Upper lobe of left lung (tissue), 6 donors: ENCODE data around the gene NPC1. TPM values are rescaled to one million over a fixed set of nuclear protein-coding genes. Genes with fewer than 3 reads are reported as not detected.

Experiments
- ATAC-seq, 2 donors: fragments of 200-7000 bp; cut with Tn5 transposase; one replicate each; pipeline ENCODE4 v1.9.1; 2022; ENCODE audit warnings: mild to moderate bottlenecking in 2 of 2, moderate library complexity in 2 of 2; ENCODE audit not compliant: low FRiP score in 2 of 2
- DNase-seq, 2 donors: peaks; one replicate each; pipeline ENCODE4 v3.0.0-alpha.2; 2019 to 2020
- H3K27ac ChIP-seq, 4 donors: fragments of 200-600 bp; sonication (generic); one replicate each; pipeline ENCODE4 v1.5.1; 2016 to 2019
- H3K27me3 ChIP-seq, 4 donors: fragments of 200-600 bp; sonication (generic); one replicate each; pipeline ENCODE4 v1.5.1; 2017 to 2019
- H3K36me3 ChIP-seq, 4 donors: fragments of 200-600 bp; sonication (generic); one replicate each; pipeline ENCODE4 v1.5.1; 2016 to 2019
- H3K4me1 ChIP-seq, 4 donors: fragments of 200-600 bp; sonication (generic); one replicate each; pipeline ENCODE4 v1.5.1; 2018 to 2019
- H3K4me3 ChIP-seq, 4 donors: fragments of 200-600 bp; sonication (generic); one replicate each; pipeline ENCODE4 v1.5.1; 2017 to 2019; ENCODE audit warnings: mild to moderate bottlenecking in 2 of 4, moderate library complexity in 1 of 4
- H3K9me3 ChIP-seq, 4 donors: fragments of 200-600 bp; sonication (generic); one replicate each; pipeline ENCODE4 v1.5.1; 2018 to 2019
- EP300 ChIP-seq, 4 donors: sonication (generic); formaldehyde crosslinking; IDR thresholded peaks; one replicate each; pipeline ENCODE4 v1.5.1; 2017; ENCODE audit warnings: antibody characterized with exemption in 4 of 4, control low read depth in 2 of 4
- POLR2A ChIP-seq, 4 donors: fragments of 450-650 bp; IDR thresholded peaks; one replicate each; pipeline ENCODE4 v1.5.1; 2016 to 2017; ENCODE audit warnings: antibody characterized with exemption in 4 of 4, mild to moderate bottlenecking in 2 of 4
- POLR2AphosphoS5 ChIP-seq, 2 donors: sonication (generic); formaldehyde crosslinking; IDR thresholded peaks; one replicate each; pipeline ENCODE4 v1.5.1; 2017; ENCODE audit warnings: antibody characterized with exemption in 2 of 2
- WGBS, 2 donors: methylation state at CpG; one replicate each; pipeline ENCODE4 v1.1.5; 2017 to 2018; 5-methylcytosine and 5-hydroxymethylcytosine counted together
- total RNA-seq, 6 donors: library from RNA; depleted of rRNA in 4 of 6; stranded (reverse); fragments of >200 nt in 4 of 6; gene quantifications; one replicate each; pipeline versions ENCODE4 v1.1.0 to v1.2.1, GENCODE V29; 2016 to 2021
- TF ChIP-seq, protein P1 (sequence below), 6 experiments: fragments of 450-650 bp in 4 of 6; fragments of 200-600 bp in 2 of 6; sonication (generic) in 2 of 6; IDR thresholded peaks; one replicate each; pipeline ENCODE4 v1.5.1; 2016 to 2019; ENCODE audit warnings: antibody characterized with exemption in 6 of 6
- donor health status: DM: no; HTN: no; CAD: no; lungs with moderate emphysema.
- donor health status: DM: no; HTN: yes; CAD: no; lungs with severe emphysema.

Gene NPC1
- total RNA-seq, 6 donors from 2014 or later = 117 to 437 (median 167) TPM

DNA sequence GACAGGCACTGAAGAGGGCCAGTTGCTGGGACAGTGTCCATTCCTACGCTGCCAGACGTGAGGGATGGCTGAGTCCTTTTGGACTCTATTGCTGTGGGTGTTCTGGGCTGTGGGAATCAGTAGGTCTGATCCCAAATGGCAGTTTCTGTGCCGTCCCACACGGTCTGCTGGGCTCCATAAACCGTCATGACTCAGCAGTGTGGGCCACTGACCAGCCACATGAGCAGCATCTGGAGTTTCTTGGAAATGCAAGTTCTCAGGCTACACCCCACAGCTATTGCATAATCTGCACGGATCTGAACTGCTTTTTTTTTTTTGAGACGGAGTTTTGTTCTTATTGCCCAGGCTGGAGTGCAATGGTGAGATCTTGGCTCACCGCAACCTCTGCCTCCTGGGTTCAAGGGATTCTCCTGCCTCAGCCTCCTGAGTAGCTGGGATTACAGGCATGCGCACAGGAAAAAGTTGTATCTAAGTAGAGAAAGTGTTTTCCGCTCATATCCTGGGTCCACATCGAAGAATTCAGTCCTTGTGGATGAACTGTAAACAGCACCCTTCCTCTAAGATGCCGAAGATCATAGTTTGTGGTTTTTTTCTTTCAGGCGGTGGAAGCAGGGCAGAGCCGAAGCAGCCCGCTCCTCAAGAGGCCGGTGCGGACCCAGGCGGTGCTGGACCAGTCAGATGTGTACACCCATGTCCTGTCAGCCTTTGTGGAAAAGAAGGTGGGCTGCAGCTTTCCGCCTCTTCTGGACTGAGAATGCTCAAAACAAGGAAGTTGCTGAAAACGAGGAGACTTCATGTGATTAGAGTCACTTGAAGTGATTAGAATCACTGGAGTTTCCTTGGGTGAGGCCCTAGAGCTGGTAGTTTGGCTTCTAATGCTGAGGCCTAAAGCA is 57.5 kb downstream of the NPC1 start:
- DNase-seq (peak; percentile 54 to 66), ATAC-seq (peak; percentile 5 to 90)
- Histone ChIP-seq H3K36me3 (peaks cover 50 to 98% (median 88%) of the 10 kb centered on the region in 4 donors), H3K4me3 (no peak overlapping the region), H3K9me3 (no peaks in the 10 kb centered on the region), H3K27me3 (no peaks in the 10 kb centered on the region), H3K4me1 (peaks cover 0 to 10% (median 5%) of the 10 kb centered on the region in 4 donors), H3K27ac (peak overlapping the region; percentile 11 to 64 (median 34))
- 78 to 84% methylated on average over 17 to 20 of the region's 20 CpGs for WGBS, 2 donors
- TF ChIP-seq, protein P1, sequence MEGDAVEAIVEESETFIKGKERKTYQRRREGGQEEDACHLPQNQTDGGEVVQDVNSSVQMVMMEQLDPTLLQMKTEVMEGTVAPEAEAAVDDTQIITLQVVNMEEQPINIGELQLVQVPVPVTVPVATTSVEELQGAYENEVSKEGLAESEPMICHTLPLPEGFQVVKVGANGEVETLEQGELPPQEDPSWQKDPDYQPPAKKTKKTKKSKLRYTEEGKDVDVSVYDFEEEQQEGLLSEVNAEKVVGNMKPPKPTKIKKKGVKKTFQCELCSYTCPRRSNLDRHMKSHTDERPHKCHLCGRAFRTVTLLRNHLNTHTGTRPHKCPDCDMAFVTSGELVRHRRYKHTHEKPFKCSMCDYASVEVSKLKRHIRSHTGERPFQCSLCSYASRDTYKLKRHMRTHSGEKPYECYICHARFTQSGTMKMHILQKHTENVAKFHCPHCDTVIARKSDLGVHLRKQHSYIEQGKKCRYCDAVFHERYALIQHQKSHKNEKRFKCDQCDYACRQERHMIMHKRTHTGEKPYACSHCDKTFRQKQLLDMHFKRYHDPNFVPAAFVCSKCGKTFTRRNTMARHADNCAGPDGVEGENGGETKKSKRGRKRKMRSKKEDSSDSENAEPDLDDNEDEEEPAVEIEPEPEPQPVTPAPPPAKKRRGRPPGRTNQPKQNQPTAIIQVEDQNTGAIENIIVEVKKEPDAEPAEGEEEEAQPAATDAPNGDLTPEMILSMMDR (IDR thresholded peaks at IDR 0.05) = no peak
- no peak for TF ChIP-seq POLR2AphosphoS5 (IDR thresholded peaks at IDR 0.05)
- TF ChIP-seq POLR2A (IDR thresholded peaks at IDR 0.05) = no peak
- TF ChIP-seq EP300 (IDR thresholded peaks at IDR 0.05) = no peak

DNA sequence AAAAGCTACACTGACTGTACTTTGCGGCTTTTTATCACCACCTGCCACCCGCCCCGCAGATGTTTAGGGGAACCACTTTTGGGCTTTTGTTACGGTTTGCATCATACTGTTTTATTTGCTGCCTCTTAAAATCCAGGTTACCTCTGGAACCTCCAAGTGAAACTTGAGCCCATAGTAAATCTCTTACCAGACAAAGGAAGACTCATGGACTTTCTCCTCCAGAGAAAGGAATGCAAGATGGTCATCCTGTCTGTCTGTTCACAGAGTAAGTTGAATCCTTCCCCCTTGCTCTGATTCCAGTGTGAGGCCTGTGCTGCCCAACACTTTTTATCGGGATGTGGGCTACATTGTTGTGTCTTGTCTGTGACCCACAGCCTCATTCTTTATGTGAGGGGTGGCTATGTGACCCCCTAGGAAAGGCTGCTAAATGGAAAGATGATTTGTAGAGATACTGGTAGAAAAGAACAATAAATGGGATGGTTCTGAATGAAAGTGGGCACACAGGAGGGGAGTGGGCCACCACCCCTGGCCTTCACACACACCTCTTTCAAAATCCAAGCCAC is 59.7 kb downstream of the NPC1 start:
- Histone ChIP-seq H3K9me3 (no peaks in the 10 kb centered on the region), H3K4me1 (peaks cover 12 to 23% (median 19%) of the 10 kb centered on the region in 4 donors), H3K36me3 (peaks cover 34 to 96% (median 82%) of the 10 kb centered on the region in 4 donors), H3K4me3 (no peak overlapping the region), H3K27ac (no peak overlapping the region), H3K27me3 (no peaks in the 10 kb centered on the region)
- no peak for ATAC-seq
- no peak for DNase-seq
- WGBS, 2 donors = 96 to 97% methylated on average over 5 of the region's 5 CpGs
- TF ChIP-seq POLR2A (IDR thresholded peaks at IDR 0.05) (no peak), POLR2AphosphoS5 (IDR thresholded peaks at IDR 0.05) (no peak), EP300 (IDR thresholded peaks at IDR 0.05) (no peak)
- TF ChIP-seq, protein P1 (IDR thresholded peaks at IDR 0.05) = no peak

DNA sequence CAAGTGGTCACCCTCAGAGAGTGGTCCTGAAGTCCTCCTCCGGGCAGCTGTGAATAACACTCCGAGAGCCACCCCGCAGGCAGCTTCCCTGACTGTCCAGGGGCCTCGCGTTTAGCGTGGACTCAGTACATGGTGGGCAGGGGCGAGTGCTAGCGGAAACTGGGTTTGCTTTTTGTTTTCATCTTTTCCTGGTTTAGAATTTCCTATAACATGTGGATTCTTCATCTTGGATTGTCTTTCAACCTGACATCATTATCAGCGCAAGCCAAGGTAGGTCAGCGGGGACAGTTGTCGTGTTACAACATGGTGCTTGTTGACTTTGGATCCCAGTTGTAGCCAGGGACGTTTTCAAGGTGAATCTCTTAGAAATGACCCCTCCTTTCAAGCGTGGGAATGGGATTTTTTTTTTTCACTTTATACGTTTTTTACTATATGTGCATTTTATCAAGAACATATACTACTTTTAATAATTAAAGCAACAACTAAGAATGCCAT is 62.0 kb downstream of the NPC1 start:
- WGBS, 2 donors = 92% methylated on average over 14 of the region's 14 CpGs
- peaks cover 20 to 96% (median 79%) of the 10 kb centered on the region in 4 donors for H3K36me3 ChIP-seq
- H3K27ac ChIP-seq = peak overlapping the region in 2 of 4 donors; percentile 82 to 83
- DNase-seq (peak in 1 of 2 donors; percentile 27), ATAC-seq (no peak)
- H3K27me3 ChIP-seq = no peaks in the 10 kb centered on the region
- H3K4me3 ChIP-seq = no peak overlapping the region
- H3K9me3 ChIP-seq = no peaks in the 10 kb centered on the region
- TF ChIP-seq POLR2A (IDR thresholded peaks at IDR 0.05) (peak in 1 of 4 donors; percentile 8), POLR2AphosphoS5 (IDR thresholded peaks at IDR 0.05) (no peak)
- H3K4me1 ChIP-seq = peaks cover 17 to 26% (median 20%) of the 10 kb centered on the region in 4 donors

DNA sequence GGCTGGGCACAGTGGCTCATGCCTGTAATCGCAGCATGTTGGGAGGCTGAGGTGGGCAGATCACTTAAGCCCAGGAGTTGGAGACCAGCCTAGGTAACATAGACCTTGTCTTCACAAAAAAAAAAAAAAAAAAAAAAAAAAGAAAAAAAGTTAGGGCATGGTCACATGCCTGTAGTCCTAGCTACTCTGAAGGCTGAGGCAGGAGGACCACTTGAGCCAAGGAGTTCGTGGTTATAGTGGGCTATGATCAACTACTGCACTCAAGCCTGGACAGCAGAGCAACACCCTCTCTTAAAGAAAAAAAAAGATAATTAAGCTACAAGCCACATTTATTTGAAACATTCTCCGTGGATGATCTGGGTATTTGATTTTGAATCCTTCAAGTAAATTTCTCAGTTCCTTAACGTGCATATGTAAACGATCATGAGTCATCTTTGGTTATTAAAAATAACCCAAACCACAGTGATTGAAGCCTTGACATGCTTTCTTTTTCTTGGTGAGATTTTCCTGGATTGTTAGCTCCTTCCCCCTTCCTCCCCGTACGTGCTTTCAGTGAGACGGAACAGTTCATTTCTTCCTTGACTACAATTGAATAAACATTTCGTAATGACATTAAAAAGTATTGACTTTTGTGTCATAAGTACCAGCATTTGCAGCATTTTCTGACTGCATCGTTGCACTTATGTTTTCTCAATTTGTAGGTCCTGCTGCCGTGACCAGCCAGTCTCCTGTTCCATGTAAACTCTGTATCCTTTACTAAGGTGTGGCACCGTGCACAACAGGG is 62.7 kb downstream of the NPC1 start:
- no peaks in the 10 kb centered on the region for H3K27me3 ChIP-seq
- ATAC-seq (peak; percentile 12 to 71), DNase-seq (peak in 1 of 2 donors; percentile 46)
- no peaks in the 10 kb centered on the region for H3K9me3 ChIP-seq
- H3K4me3 ChIP-seq = no peak overlapping the region
- H3K4me1 ChIP-seq = peaks cover 17 to 26% (median 20%) of the 10 kb centered on the region in 4 donors
- H3K27ac ChIP-seq = peak overlapping the region; percentile 57 to 83 (median 80)
- WGBS, 2 donors = 51 to 67% methylated on average over 12 of the region's 12 CpGs
- peaks cover 23 to 96% (median 79%) of the 10 kb centered on the region in 4 donors for H3K36me3 ChIP-seq
- TF ChIP-seq POLR2AphosphoS5 (IDR thresholded peaks at IDR 0.05) (no peak), EP300 (IDR thresholded peaks at IDR 0.05) (peak in 1 of 4 donors; percentile 24), POLR2A (IDR thresholded peaks at IDR 0.05) (no peak)

DNA sequence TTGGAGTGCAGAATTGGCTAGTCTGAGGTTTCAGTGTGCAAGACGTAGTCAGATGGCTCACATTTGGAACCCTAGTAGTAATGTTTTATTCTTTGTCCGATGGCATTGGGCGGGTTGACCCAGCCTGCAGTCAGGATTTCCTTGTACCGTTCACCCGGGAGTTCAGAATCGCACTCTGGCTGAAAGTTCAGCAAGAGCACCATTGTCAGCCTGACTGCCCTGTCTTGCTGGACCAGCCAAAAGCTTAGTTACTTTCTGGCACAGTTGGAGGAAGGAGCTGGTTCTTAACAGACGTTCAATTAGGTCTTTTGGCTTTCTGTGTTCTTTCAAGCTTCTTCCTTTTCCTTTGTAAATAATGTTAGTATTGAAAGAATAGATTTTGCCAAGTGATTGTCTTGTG is 64.4 kb downstream of the NPC1 start:
- ATAC-seq (no peak), DNase-seq (no peak)
- 75 to 77% methylated on average over 7 of the region's 7 CpGs for WGBS, 2 donors
- peaks cover 31 to 96% (median 79%) of the 10 kb centered on the region in 4 donors for H3K36me3 ChIP-seq
- H3K4me3 ChIP-seq = no peak overlapping the region
- H3K9me3 ChIP-seq = no peaks in the 10 kb centered on the region
- no peaks in the 10 kb centered on the region for H3K27me3 ChIP-seq
- peak overlapping the region; percentile 57 to 83 (median 80) for H3K27ac ChIP-seq
- peaks cover 16 to 26% (median 18%) of the 10 kb centered on the region in 4 donors for H3K4me1 ChIP-seq
- no peak for TF ChIP-seq EP300 (IDR thresholded peaks at IDR 0.05)
- TF ChIP-seq, protein P1 (IDR thresholded peaks at IDR 0.05) = no peak
